ENCODE data around the gene TMOD1. TPM values are rescaled to one million over a fixed set of nuclear protein-coding genes. Genes with fewer than 3 reads are reported as not detected.

Gene TMOD1
- total RNA-seq, 2 donors from 2014 or later = 44.0 to 77.6 TPM

- peaks cover 4% of the 10 kb centered on the region for H3K36me3 ChIP-seq
- DNase-seq (ENCODE audit: low spot score) = no peak
- H3K27me3 ChIP-seq (replicated peaks; ENCODE audit: insufficient read depth) = no peaks in the 10 kb centered on the region
- no peaks in the 10 kb centered on the region for H3K9me3 ChIP-seq
- H3K27ac ChIP-seq = no peak overlapping the region
- no peak for TF ChIP-seq CTCF (IDR thresholded peaks at IDR 0.05)
- H3K4me1 ChIP-seq (ENCODE audit: control insufficient read depth in 1 of 2, low read depth in 2 of 2) = peaks cover 8 to 12% of the 10 kb centered on the region in 2 donors
- ATAC-seq (ENCODE audit: insufficient number of reproducible peaks, low FRiP score, low read depth) = no peak
- H3K4me3 ChIP-seq = no peak overlapping the region
Observed at GRCh38 chr9:97545486-97545885, 44.0 kb downstream of the TMOD1 start.

- Histone ChIP-seq H3K4me3 (no peak overlapping the region), H3K36me3 (peaks cover 4% of the 10 kb centered on the region), H3K27me3 (replicated peaks; ENCODE audit: insufficient read depth) (no peaks in the 10 kb centered on the region), H3K9me3 (no peaks in the 10 kb centered on the region), H3K4me1 (ENCODE audit: control insufficient read depth in 1 of 2, low read depth in 2 of 2) (peaks cover 0 to 12% of the 10 kb centered on the region in 2 donors), H3K27ac (no peak overlapping the region)
- ATAC-seq (ENCODE audit: insufficient number of reproducible peaks, low FRiP score, low read depth) = no peak
- no peak for DNase-seq (ENCODE audit: low spot score)
- TF ChIP-seq CTCF (IDR thresholded peaks at IDR 0.05) = no peak
Observed at GRCh38 chr9:97547098-97547829, 45.8 kb downstream of the TMOD1 start.

- ATAC-seq (ENCODE audit: insufficient number of reproducible peaks, low FRiP score, low read depth) (no peak), DNase-seq (ENCODE audit: low spot score) (no peak)
- TF ChIP-seq CTCF (IDR thresholded peaks at IDR 0.05) = no peak
- Histone ChIP-seq H3K27me3 (replicated peaks; ENCODE audit: insufficient read depth) (no peaks in the 10 kb centered on the region), H3K27ac (no peak overlapping the region), H3K4me3 (no peak overlapping the region), H3K9me3 (no peaks in the 10 kb centered on the region), H3K4me1 (ENCODE audit: control insufficient read depth in 1 of 2, low read depth in 2 of 2) (peaks cover 0 to 12% of the 10 kb centered on the region in 2 donors), H3K36me3 (peaks cover 8% of the 10 kb centered on the region)
Observed at GRCh38 chr9:97548379-97548778, 46.9 kb downstream of the TMOD1 start.

- Histone ChIP-seq H3K9me3 (no peaks in the 10 kb centered on the region), H3K27me3 (replicated peaks; ENCODE audit: insufficient read depth) (no peaks in the 10 kb centered on the region), H3K4me3 (no peak overlapping the region), H3K4me1 (ENCODE audit: control insufficient read depth in 1 of 2, low read depth in 2 of 2) (peaks cover 0 to 12% of the 10 kb centered on the region in 2 donors), H3K36me3 (peaks cover 11% of the 10 kb centered on the region), H3K27ac (no peak overlapping the region)
- DNase-seq (ENCODE audit: low spot score) (no peak), ATAC-seq (ENCODE audit: insufficient number of reproducible peaks, low FRiP score, low read depth) (no peak)
- TF ChIP-seq CTCF (IDR thresholded peaks at IDR 0.05) = no peak
Observed at GRCh38 chr9:97548819-97549540, 47.5 kb downstream of the TMOD1 start.

- Histone ChIP-seq H3K27ac (no peak overlapping the region), H3K4me3 (no peak overlapping the region), H3K27me3 (replicated peaks; ENCODE audit: insufficient read depth) (no peaks in the 10 kb centered on the region), H3K4me1 (ENCODE audit: control insufficient read depth in 1 of 2, low read depth in 2 of 2) (peaks cover 9 to 14% of the 10 kb centered on the region in 2 donors), H3K9me3 (no peaks in the 10 kb centered on the region), H3K36me3 (peaks cover 11% of the 10 kb centered on the region)
- no peak for TF ChIP-seq CTCF (IDR thresholded peaks at IDR 0.05)
- DNase-seq (ENCODE audit: low spot score) (no peak), ATAC-seq (ENCODE audit: insufficient number of reproducible peaks, low FRiP score, low read depth) (no peak)
Observed at GRCh38 chr9:97550386-97550785, 48.9 kb downstream of the TMOD1 start.
